ENCODE results near the gene SMARCB1.

SMARCB1 gene

DNA sequence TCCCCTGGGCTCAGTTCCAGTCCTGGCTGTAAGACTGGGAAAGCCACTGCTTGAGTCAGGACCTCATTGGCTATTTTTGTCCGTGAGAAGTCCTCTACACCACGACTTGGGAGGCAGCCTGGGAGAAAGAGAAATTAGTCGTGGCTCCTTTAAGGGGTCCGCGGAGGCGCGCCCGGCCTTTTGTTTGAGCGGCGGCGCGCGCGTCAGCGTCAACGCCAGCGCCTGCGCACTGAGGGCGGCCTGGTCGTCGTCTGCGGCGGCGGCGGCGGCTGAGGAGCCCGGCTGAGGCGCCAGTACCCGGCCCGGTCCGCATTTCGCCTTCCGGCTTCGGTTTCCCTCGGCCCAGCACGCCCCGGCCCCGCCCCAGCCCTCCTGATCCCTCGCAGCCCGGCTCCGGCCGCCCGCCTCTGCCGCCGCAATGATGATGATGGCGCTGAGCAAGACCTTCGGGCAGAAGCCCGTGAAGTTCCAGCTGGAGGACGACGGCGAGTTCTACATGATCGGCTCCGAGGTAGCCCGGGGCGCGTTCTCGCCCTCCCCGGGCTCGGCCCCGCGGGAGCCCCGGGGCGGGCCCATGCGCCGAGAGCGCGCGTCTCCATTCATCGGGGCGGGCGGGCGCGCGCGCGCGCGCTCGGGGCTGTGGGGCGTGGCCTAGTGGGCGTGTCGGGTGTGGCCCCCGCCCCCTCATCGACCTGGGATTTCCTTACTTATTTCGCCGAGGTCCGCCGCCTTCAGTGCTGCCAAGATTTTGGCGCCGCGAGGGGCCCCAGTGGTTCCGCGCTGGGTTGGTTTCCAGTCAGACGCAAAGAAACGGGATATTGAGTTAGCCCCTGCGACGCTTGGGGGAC, at the start of gene SMARCB1:
Gene SMARCB1, plus strand, starts transcription at position 215 of the 848 bp plus-strand sequence. Its CDS starts 204 bp downstream, at position 419.
- DNase-seq, result peak; percentile 94 to 95

DNA sequence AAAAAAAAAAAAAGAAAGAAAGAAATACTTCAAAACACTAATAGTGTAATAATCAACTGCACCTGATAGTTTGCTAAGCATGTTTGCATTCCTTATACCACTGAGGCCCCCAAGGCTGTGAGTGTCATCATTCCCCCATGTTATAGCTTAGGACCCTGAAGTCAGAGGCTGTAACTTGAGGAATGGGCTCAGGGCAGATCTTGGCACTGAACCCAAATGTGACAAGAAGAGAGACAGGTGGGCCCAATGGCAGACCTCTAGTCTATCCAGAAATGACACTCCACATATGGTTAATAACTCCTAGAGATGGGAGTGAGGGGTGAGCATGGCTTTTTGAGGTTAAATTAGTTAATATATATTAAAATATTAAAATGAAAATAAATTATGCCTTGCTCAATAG, 49.1 kb upstream of the SMARCB1 start:
- no peak for DNase-seq

DNA sequence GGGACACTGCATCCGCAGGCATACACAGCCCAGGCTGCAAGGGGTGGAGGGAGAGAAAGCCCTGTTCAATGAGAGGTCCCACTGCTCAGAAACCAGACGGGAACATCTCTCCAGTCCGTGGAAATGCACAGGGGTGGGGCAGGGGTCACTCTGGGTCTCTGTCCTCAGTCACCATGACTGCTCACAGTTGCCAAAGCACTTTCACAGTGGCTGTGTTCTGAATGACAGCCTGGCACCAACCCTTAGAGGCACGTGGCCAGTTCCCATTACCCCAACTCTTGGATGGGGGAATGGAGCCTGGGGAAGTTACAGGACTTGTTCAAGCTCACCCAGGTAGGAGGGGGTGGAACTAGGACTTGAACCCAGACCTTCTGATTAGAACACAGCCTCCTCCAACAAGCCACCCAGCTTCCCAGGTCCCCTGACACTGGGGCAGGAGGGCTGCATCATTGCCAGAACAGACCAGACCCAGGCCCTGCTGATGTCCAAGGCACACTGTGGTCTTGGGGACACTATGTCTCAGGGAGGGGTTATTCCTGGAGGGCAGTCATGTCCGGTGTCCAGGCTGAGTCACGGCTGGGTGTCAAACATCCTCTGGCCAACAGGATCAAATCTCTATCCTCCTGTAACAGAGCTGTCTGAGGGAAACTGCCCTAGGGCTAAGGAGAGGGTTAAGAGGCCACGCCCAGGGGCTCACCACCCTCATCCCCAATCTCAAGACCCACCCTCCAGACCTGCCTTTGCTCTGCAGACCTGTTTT, 44.1 kb upstream of the SMARCB1 start:
- DNase-seq, result no peak

DNA sequence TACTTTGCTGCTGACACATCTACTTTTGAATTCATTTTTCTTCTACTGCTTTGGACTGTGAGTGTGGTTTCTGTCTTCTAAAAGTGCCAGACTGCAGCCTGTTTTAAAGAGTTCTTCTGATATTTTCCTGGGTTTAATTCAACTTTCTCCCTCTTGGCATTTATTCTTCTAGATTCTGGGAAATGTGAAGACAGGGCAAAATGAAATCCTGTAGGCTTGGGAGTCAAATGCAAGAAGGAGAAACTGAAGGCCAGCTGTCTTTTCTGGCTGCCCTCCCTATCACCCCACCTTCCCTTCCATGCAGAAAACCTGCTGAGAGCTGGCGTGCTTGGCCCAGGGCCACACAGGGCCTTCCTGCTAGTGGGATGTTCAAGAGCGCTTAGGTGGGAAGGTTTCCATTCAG, 43.5 kb upstream of the SMARCB1 start:
- no peak for DNase-seq

DNA sequence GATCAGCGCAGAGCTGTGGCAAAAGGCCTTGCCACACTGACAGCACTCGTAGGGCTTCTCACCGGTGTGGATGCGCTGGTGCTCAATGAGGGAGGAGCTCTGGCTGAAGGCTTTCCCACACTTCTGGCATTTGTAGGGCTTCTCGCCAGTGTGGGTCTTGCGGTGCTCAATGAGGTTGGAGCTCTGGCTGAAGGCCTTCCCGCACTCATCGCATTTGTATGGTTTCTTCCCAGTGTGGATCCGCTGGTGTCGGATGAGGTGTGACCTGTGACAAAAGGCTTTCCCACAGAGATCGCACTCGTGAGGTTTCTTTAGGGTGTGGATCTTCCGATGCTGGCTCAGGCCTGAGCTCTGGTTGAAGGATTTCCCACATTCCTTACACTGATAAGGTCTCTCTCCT, 42.8 kb upstream of the SMARCB1 start:
- no peak for DNase-seq

DNA sequence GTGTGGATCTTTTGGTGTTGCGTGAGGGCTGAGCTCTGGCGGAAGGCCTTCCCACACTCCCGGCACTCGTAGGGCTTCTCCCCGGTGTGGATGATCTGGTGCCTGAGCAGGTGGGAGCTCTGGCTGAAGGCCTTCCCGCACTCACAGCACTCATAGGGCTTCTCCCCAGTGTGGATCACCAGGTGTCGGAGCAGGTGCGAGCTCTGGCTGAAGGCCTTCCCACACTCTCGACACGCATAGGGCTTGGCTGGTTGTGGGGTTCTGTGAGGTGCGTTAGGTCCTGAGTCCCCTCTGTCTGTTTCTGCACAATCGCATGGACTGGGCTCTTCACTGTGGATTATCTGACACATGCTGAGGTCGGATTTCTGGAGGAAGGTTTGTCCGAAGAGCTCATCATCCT, 42.3 kb upstream of the SMARCB1 start:
- DNase-seq, result no peak

DNA sequence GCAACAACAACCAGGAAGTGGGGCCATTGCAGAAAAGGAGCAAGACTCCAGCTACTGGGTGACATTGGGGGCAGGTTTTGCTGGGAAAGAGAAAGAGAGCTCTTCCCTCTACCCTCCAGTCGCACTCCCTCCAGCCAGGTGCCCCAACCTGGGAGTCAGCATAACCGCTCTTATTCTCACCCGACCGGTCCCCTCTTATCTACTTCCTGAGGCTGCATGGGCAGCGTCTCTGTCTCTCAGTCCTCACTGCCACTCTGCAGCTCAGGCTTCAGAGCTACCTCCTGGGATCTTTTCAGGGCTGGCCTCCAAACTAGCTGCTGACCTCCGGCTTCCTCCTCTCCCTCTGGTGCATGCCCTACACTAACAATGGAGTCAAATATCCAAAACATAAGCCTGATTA, 41.0 kb upstream of the SMARCB1 start:
- DNase-seq, result no peak

DNA sequence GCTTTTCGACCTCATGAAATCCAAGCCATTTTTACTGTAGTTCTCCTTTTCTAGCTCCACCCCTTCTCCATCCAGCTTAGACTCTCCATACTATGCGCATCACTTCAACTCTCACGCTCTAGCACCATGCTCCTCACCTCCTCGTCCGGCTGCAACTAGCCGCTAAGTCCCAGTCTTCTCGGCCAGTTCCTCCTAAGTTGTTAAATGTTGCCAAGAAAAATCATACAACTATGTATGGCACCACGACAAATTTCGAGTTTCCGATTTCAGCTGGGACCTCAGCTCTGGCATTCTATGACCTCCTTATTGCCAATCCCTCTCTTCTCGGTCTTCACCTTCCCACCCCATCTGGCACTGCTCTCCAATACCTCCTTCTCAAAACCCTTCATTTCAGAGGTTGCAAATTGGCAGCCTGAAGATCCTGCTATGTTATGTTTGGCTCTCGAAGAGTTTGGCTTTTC, 36.9 kb upstream of the SMARCB1 start:
- DNase-seq, result no peak

DNA sequence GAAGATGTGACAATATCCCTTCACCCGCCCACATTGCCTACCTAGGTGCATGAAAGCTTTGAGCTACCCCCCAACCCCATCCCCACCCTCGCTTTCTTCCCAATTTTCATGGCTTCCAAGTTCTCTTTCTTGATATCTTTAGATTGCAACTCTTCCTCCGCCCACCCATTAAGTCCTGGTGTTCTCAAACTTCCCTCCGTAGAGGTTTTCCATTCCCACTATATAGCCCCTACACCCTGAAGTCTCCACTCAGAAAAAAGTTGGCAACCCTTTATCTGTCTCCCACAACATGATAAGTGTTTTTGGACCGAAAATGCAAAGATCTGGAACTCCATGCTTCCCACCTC, 36.4 kb upstream of the SMARCB1 start:
- no peak for DNase-seq

DNA sequence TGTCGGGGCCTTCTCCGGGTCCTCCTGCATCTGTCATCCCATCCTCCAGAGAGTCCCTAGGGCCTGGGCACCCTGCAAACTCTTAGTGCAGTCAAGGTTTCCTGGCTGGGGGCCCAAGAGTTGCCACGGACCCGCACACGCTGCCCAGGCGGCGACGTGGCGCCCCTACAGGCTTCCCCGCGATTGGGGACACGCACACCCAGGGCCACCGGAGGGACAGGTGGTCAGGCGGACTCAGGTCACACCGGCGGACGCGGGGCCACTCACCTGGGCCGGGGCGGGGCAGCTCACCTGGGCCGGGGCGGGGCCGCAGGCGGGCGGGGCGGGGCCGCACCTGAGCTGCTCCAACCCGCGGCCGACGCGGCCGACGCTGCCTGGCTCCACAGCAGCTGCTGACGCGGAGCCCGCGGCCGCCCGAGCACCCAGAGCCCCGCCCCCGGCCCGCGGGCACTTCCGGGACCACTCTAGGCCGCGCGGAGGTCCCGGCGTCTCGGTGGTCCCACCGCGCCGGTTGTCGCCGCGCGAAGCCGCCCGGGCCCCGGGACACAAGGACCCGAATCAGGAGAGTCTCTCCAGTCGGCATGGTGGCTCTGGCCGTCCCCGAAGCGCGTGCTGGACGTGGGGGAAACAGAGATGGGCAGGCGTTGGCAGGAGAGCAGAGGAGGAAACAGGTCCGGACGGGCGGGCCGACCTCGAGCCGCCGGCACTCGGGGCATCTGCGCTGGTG, 35.9 kb upstream of the SMARCB1 start, which contains the start of gene ZNF70:
Gene ZNF70, minus strand, starts transcription at position 399 of the 727 bp plus-strand sequence. CDS start 5,972 bp downstream, outside the sequence.
- DNase-seq, result peak; percentile 83 to 89

DNA sequence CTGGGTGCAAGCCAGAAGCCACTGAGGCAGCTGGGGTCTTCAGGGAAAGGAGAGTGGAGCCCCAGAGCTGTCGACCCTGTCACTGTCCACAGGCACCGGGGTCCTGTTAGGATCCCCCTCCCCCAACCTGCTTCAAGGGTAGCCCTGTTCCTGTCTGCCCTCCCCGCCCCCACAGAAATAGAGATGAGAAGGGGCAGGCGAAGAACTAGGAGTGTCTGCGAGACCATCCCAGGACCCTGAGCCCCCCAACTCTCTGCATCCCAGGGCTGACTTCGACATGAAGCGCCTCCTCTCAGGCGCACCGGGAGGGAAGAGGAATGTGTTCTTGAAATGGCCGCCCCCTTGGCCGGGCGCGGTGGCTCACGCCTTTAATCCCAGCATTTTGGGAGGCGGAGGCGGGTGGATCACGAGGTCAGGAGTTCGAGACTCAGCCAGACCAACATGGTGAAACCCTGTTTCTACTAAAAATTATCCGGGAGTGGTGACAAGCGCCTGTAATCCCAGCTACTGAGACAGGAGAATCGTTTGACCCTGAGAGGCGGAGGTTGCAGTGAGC, 35.2 kb upstream of the SMARCB1 start:
- no peak for DNase-seq

DNA sequence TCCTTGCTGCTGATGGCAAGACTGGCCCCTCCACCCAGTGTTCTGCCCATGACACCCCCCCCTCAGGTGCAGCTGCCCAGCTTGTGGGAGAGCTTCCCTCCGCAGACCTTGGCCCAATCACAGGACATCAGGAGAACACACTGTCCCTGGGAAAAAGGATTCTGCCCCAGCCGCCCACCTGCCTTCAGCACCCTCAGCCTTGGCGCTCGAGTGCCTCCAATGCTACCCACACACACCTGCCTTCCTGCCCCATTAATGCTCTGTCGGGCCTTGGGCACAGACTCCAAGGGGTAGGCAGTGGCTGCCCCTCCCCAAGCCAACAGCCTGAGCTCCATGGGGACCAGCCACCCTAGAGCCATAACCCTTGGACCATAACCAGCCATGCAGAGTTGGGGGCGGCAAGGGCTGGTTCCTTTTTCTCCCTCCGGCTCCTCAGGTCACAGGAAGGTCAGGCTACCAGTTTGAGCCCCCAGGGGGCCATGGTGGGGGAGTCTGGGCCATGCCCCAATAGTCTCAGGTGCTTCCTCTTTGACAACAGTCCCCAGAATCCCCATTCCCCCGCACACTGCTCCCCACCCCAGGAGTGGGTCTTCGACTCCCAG, 34.6 kb upstream of the SMARCB1 start:
- no peak for DNase-seq

DNA sequence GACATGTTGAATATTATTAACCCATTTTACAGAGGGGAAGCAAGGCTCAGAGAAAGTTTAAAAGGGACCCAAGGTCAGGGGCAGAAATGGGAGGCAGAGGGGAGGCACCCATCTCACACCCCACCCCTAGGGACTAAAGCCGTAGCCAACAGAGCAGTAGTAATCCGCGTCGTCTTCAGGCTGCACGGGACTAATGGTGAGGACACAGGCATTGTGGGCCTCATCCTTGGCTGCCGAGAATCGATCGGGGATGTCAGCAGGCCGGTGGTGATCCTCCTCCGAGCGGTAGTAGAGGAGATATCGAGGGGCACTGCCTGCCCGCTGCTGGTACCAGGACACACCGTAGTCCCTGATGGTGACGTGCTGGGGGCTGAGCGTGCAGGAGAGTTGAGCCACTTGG, 34.0 kb upstream of the SMARCB1 start:
- no peak for DNase-seq

DNA sequence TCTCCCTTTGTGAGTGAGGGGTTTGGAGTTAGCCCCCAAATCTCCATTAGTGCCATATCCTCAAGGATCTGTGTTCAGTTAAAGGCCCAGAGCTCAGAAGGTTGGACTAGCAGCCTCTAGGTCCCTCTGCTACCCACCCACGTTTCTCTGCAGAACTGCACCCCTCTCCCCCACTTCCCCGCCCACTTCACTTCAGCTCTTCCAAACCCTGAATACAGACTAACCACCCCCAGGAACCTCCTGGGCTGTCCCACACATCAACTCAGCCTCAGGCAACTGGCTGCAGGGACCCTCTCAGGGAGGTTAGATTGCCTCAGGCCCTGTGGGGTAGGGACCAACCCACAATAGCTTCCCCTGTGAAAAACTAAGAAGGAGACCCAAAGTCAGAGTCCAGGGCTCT, 33.4 kb upstream of the SMARCB1 start:
- no peak for DNase-seq

DNA sequence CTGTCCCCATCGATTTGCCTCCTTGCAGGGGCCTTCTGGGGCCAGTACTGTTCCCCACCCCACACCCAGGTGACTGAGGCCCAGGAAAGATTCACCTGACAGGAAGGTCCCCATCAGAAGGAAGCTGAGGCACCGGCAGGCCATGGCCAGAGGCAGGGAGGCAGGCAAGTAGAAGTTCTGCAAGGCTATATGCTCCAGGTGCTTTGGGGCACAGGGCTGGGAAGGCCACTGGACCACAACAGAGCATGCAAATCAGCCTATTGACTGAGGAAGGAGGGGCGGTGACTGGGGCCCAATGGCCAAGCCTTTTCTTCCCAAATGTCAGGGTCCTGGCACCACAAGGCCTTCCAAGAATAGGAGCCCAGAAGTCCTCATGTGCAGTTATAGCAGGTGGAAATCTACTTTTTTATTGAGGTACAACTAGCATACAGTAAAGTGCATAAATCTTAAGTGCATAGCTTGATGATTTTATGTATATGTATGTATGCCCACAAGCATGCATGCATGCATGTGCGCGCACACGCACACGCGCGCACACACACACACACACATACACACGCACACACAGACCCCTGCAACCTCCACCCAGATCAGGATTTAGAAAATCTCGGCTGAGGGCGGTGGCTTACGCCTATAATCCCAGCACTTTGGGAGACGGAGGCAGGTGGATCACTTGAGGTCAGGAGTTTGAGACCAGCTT, 32.4 kb upstream of the SMARCB1 start, which contains the start of gene VPREB3:
Gene VPREB3, minus strand, starts transcription at position 206 of the 700 bp plus-strand sequence. Its CDS starts 62 bp downstream, at position 144.
- no peak for DNase-seq

DNA sequence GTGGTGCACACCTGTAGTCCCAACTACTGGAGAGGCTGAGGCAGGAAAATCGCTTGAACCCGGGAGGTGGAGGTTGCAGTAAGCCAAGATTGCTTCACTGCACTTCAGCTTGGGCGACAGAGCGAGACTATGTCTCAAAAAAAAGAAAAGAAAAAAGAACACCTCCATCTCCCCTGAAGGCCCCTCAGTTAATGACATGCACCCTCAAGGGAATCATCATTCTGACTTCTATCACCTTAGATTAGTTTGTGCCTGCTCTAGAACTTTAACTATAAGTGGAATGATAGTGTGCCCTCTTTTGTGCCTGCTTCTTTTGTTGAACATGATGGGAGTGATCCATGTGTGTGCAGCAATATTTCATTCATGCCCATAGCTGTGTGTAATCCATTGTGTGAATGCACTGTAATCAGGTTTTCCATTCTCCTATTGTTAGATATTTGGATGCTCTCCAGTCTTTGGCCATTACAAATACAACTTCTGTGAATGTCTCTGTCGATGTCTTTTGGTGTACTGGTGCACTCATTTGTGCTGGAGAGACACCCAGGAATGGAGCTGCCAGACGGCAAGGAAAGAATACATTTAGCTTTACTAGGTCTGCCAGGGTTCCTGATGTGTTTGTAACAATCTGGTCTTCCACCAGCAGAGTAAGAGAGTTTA, 31.7 kb upstream of the SMARCB1 start:
- DNase-seq, result no peak

DNA sequence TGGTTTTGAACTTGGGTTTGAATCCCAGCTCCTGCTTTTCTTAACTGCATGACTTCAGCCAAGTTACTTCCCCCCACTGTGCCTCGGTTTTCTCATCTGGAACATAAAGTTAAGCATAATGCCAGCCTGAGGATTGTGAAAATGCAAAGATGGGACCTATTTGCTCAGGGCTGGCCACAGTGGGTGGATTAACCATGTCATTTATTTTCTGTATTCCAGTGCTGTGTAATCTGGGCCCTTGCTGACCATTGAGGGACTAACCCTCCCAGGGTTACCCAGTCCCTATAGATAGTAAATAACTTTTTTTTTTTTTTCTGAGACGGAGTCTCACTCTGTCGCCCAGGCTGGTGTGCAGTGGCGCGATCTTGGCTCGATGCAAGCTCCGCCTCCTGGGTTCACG, 31.1 kb upstream of the SMARCB1 start:
- no peak for DNase-seq

DNA sequence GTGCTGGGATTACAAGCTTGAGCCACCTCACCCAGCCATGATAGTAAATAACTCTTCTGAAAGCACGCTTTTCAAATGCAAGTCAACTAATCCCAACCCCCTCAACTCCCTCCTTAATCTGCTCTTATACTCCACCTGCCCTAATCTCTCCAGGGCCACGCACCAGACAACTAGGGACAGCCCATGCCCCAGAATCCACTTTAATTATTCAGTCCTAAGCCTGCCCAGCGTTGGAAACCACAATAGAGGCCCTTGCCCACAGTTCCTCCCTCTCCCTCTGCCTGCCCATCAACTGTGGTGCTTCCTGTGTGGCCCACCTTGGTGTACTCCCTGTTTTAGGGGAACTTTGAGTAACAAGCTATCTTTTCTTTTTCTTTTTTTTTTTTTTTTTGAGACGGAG, 29.9 kb upstream of the SMARCB1 start:
- no peak for DNase-seq

DNA sequence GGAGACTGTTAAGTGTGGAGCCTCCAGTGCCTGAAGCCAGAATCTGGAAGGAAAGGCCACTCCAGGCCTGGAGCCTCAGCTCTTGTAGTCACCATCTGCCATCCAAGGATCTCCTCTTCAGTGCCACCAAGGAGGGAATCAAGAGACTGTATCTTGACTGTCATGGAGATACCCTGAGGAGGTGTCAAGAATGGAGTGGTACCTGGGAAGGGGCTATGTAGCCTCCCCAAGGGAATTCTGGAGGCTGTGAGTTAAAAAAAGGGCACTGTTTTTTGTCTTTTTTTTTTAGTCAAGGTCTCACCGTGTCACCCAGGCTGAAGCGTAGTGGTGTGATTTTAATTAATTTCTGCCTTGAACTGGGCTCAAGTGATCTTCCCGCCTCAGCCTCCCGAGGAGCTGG, 27.2 kb upstream of the SMARCB1 start:
- no peak for DNase-seq

DNA sequence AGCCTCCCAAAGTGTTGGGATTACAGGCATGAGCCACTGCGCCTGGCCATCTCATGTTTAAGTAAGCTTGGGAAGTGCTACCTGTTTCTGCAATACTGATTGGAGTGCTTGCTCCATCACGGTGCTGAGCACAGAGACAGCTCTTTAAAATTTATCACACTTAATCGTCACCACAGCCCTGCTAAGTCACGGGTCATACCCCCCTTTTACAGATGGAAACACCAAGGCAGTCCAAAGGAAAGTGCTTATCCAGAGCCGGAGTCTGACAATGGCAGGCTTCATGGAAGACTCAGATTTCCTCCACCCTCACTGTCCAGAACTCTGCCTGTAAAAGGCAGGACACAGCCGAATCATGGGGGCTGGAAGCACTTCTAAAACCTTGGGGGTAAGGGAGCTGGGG, 26.7 kb upstream of the SMARCB1 start:
- no peak for DNase-seq
